ENCODE measurements around the gene SCAI.

SCAI gene

GRCh38 chr9:125103770-125104460 lies 39.4 kb downstream of the SCAI start:
- TF ChIP-seq RAD21 (IDR thresholded peaks at IDR 0.05; ENCODE audit: low read depth) (no peak), ZBTB7A (IDR thresholded peaks at IDR 0.05; ENCODE audit: low read depth) (no peak), TCF12 (IDR thresholded peaks at IDR 0.05; ENCODE audit: low read depth) (no peak), CEBPB (IDR thresholded peaks at IDR 0.05) (no peak), REST (IDR thresholded peaks at IDR 0.05; ENCODE audit: low read depth) (no peak), FOXM1 (IDR thresholded peaks at IDR 0.05; ENCODE audit: borderline replicate concordance, low read depth) (no peak), CREB1 (IDR thresholded peaks at IDR 0.05; ENCODE audit: low read depth) (no peak), NFIC (IDR thresholded peaks at IDR 0.05) (no peak), EGR1 (IDR thresholded peaks at IDR 0.05) (no peak), USF1 (IDR thresholded peaks at IDR 0.05) (no peak), MAX (IDR thresholded peaks at IDR 0.05) (no peak), YY1 (IDR thresholded peaks at IDR 0.05; ENCODE audit: low read depth) (no peak), TAF1 (IDR thresholded peaks at IDR 0.05; ENCODE audit: low read depth) (no peak)

- TF ChIP-seq YY1 (IDR thresholded peaks at IDR 0.05; ENCODE audit: low read depth) (no peak), TAF1 (IDR thresholded peaks at IDR 0.05; ENCODE audit: low read depth) (no peak), TEAD4 (IDR thresholded peaks at IDR 0.05) (no peak), FOXM1 (IDR thresholded peaks at IDR 0.05; ENCODE audit: borderline replicate concordance, low read depth) (no peak), TCF12 (IDR thresholded peaks at IDR 0.05; ENCODE audit: low read depth) (no peak), EGR1 (IDR thresholded peaks at IDR 0.05) (no peak), NFIC (IDR thresholded peaks at IDR 0.05) (no peak), CREB1 (IDR thresholded peaks at IDR 0.05; ENCODE audit: low read depth) (no peak), REST (IDR thresholded peaks at IDR 0.05; ENCODE audit: low read depth) (no peak), ZBTB7A (IDR thresholded peaks at IDR 0.05; ENCODE audit: low read depth) (no peak), RAD21 (IDR thresholded peaks at IDR 0.05; ENCODE audit: low read depth) (no peak), MAX (IDR thresholded peaks at IDR 0.05) (no peak), USF1 (IDR thresholded peaks at IDR 0.05) (no peak), CEBPB (IDR thresholded peaks at IDR 0.05) (no peak), EP300 (IDR thresholded peaks at IDR 0.05; ENCODE audit: borderline replicate concordance) (no peak)
Measured at GRCh38 chr9:125103021-125103420, 40.3 kb downstream of the SCAI start.

GRCh38 chr9:125100822-125101221 lies 42.5 kb downstream of the SCAI start:
- TF ChIP-seq NFIC (IDR thresholded peaks at IDR 0.05) (no peak), EP300 (IDR thresholded peaks at IDR 0.05; ENCODE audit: borderline replicate concordance) (no peak), CEBPB (IDR thresholded peaks at IDR 0.05) (no peak), USF1 (IDR thresholded peaks at IDR 0.05) (no peak), TAF1 (IDR thresholded peaks at IDR 0.05; ENCODE audit: low read depth) (no peak), ZBTB7A (IDR thresholded peaks at IDR 0.05; ENCODE audit: low read depth) (no peak), TEAD4 (IDR thresholded peaks at IDR 0.05) (no peak), RAD21 (IDR thresholded peaks at IDR 0.05; ENCODE audit: low read depth) (no peak), YY1 (IDR thresholded peaks at IDR 0.05; ENCODE audit: low read depth) (no peak), EGR1 (IDR thresholded peaks at IDR 0.05) (no peak), FOXM1 (IDR thresholded peaks at IDR 0.05; ENCODE audit: borderline replicate concordance, low read depth) (no peak), TCF12 (IDR thresholded peaks at IDR 0.05; ENCODE audit: low read depth) (no peak), MAX (IDR thresholded peaks at IDR 0.05) (no peak), REST (IDR thresholded peaks at IDR 0.05; ENCODE audit: low read depth) (no peak)

Data from Ishikawa (cell line).